ENCODE data around the gene AVP.
"Not testable (repeated sequence)": the region's sequence is repeated elsewhere in the genome, so short reads cannot be mapped to it uniquely, and the experiment has no call there.

AVP gene

DNA sequence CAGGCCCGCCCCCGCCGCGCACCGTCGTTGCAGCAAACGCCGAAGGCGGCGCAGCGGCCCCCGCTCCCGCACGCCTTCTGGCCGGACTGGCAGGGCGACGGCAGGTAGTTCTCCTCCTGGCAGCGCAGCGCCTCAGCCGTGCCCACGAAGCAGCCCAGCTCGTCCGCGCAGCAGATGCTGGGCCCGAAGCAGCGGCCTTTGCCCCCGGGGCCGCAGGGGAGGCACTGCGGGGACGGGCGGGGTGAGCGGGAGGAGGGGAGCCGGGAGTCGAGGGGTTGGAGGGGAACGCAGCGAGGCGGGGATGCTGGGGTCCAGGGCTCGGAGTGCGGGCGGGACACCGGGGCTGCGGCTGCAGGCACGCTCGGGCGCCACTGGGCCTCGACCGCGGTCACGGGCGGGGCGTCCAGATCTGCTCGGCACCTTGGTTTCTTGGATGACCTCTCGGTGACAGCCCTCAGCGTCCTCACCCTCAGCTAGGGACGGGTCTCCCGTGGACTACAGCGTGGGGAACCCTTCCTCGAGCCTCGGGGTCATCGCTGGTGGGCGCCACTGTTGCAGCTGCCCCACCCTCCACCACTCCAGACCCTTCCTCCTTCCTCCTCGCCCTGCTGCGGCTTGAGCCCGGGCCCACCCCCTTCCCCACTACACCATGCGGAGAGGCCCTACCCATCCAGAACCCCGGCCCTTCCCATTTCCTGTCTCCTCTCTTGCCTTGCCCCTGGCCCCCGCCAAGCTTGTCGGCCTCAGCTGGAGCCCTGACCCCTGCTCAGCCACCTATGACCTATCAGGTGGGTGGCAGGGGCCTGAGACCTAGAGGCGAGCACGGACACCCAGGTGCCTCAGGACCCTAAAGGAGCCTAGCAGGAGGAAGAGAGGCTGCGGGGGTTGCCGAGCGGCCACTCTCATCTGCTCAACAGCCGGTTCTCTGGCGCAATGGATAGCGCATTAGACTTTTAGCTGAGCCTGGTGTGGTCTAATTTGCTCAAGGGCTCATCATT is 1.3 kb downstream of the AVP start:
- no peak for DNase-seq (ENCODE audit: low spot score)

DNA sequence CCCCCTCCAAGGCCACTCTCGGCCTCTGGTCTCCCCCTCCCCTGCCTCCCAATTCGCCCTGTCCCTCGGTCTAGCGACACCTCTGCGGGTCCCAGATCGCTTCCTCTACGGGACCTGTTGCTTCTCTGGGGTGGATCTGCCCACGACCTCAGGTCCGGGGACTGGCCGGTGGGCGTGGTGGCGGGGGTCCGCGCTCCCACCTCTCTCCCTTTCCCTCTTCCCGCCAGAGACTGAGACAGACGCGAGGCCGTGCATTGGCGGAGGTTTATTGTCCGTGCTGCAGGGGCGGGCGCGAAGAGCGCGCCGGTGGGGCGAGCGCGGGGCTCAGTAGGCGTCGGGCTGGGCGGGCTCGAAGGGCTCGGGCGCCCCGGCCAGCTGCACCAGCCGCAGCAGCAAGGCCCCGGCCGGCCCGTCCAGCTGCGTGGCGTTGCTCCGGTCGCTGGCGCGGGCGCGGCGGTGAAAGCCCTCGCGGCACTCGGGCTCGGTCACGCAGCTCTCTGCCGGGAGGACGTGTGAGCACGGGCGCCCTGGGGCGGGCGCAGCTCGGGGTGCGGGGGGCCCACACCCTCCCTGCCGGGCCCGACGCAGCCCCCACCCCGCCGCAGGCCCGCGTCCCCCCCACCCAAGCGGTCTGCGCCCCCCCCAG is 2.1 kb downstream of the AVP start:
- DNase-seq (ENCODE audit: low spot score), result no peak

DNA sequence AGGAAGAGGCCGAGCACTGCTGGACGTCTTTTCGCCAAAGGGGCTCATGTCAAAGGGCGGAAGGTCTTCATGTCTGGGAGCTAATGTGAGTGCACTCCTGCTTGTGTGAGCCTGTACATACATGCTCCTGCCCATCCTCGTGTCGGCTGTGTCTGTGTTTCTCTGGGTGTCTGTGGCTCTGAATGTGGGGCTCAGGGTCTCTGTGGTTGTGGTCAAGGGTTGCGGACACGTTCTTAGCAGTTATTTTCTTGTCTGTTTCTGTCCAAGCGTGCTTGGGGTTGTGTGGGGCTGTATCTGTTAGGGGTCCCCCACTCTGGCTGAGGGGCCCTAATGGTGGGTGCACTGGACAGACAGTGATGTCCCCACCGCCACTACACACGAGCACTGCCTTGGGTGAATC is 2.9 kb downstream of the AVP start:
- DNase-seq (ENCODE audit: low spot score), result no peak

- no peak for DNase-seq (ENCODE audit: low spot score)
These were observed 3.6 kb downstream of the AVP start for GRCh38 chr20:3080939-3081388.

DNA sequence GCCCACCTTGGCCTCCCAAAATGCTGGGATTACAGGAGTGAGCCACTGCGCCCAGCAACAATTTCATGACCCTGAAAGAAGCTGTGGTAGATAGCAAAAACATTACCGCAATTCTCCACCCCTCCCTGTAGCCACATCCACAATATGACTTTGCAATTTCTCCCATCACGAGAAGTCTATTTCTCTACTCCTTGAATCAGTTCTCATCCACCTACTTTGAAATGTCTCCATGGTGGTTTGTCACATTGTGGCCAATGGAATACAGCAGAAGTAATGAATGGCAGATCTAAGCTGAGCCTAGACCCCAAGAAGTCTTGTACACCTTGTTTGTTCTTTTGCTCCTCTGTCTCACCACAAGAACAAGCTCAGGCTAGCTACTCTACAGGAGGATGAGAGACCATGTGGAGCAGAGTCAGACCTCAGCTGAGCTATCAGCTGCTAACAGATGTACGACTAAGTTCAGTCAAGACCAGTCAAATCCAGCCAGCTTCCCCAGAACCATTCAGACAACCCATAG is 6.8 kb downstream of the AVP start:
- peak; percentile 12 for DNase-seq (ENCODE audit: low spot score)

DNA sequence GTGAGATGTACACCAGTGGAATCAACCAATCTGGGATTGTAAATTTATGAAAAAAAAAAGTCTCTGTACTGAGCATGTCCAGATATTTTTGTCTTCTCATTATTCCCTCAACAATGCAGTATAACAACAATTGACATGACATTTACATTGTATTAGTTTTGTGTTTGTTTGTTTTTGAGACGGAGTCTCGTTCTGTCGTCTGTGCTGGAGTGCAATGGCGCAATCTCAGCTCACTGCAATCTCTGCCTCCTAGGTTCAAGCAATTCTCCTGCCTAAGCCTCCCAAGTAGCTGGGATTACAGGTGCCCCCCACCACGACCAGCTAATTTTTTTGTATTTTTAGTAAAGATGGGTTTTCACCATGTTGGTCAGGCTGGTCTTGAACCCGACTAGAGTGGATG is 9.2 kb downstream of the AVP start:
- DNase-seq (ENCODE audit: low spot score), result not testable (repeated sequence)

DNA sequence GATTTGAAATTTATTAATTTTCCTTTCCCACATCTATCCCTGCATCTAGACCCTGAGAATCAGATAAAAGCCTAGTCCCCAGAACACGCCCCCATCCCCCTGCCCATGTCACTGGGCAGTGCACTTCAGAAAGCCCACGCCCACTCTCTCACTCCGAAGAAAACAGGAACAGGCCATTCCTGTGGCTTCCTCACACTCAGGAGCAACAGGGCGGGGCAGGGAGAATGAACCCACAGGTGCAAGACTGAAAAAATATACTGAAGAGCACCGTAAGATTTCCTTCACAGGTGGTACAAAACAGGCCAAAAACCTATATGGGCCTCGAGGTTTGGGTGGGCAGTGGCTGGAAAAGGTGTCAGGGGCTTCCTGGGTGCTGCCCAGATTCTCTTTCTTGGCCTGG is 9.7 kb downstream of the AVP start:
- no peak for DNase-seq (ENCODE audit: low spot score)

DNA sequence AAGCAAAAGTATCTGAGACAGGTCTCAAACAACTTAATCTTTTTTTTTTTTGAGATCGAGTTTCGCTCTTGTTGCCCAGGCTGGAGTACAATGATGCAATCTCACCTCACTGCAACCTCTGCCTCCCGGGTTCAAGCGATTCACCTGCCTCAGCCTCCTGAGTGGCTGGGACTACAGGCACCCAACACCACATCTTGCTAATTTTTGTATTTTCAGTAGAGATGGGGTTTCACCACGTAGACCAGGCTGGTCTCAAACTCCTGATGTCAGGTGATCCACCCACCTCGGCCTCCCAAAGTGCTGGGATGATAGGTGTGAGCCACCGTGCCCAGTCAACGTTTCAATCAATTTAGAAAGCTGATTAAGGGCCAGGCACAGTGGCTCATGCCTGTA is 11.3 kb downstream of the AVP start:
- not testable (repeated sequence) for DNase-seq (ENCODE audit: low spot score)

GRCh38 chr20:3072530-3073250 is 11.8 kb downstream of the AVP start:
- no peak for DNase-seq (ENCODE audit: low spot score)

- DNase-seq (ENCODE audit: low spot score), result peak; percentile 42
These were observed 12.7 kb downstream of the AVP start, which contains the start of gene OXT for GRCh38 chr20:3071610-3072529. Gene OXT, plus strand, starts transcription at chr20:3071620. Its CDS starts 36 bp downstream, at chr20:3071656.

DNA sequence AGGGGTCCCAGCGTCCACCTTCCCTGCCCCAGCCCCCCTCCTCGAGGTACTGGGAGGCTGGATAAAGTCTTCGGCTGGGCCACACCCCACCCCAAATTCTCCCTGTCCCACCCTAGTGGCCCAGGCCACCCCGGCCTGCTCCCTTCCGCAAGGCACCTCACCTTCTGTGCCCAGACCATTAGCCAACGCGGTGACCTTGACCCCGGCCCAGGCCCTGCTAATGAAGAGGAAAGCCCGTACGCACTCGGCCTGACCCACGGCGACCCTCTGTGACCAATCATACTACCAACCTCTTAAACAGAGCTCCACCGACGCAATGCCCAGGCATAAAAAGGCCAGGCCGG is 13.3 kb downstream of the AVP start:
- no peak for DNase-seq (ENCODE audit: low spot score)

- no peak for DNase-seq (ENCODE audit: low spot score)
These were observed 13.8 kb downstream of the AVP start for GRCh38 chr20:3070725-3071124.

- no peak for DNase-seq (ENCODE audit: low spot score)
These were observed 15.3 kb downstream of the AVP start for GRCh38 chr20:3068986-3069900.

DNA sequence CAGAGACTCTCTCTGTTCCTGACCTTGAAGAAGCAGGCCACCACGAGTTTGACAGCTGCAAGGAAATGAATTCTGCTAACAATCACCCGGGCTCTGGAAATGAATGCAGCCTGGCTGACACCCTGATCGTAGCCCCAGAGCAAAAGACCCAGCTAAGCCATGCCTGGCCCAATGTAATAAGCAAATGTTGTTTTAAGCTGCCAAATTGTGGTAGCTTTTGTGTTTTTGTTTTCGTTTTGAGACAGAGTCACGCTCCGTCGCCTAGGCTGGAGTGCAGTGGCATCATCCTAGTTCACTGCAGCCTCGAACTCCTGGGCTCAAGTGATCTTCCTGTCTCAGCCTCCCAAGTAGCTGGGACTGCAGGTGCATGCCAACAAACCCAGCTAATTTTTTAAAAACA is 16.4 kb downstream of the AVP start:
- DNase-seq (ENCODE audit: low spot score), result no peak

GRCh38 chr20:3067139-3068014 is 17.1 kb downstream of the AVP start:
- DNase-seq (ENCODE audit: low spot score), result no peak

- not testable (repeated sequence) for DNase-seq (ENCODE audit: low spot score)
These were observed 20.4 kb downstream of the AVP start for GRCh38 chr20:3064119-3064518.

DNA sequence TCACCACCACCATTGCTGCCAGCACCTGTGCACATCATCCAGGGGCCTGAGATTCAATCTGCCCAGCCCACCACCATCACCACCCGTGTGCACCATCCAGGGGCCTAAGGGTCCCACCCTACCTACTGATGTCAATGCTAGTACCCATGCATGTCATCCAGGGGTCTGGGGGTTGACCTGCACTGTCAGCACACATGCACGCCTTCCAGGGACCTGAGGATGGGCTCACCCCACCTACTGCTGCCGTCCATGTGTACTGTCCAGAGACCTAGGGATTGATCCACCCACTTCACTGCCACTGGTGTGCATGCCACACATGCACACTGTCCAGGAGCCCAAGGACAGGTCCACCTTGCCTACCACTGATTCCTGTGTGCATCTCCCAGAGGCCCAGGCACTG is 25.0 kb downstream of the AVP start:
- DNase-seq (ENCODE audit: low spot score), result no peak

GRCh38 chr20:3051385-3052019 is 33.0 kb downstream of the AVP start:
- no peak for DNase-seq (ENCODE audit: low spot score)

Measured in activated CD4-positive, alpha-beta T cell treated with anti-CD3 and anti-CD28 coated beads, Interleukin-2, Interleukin-4, amounts not matched to agents 100 ng/mL and 50 ng/mL, durations not matched to agents 16 hours and 8 hours (primary cell).